ENCODE data around the gene BRD7. TPM values are rescaled to one million over a fixed set of nuclear protein-coding genes. Genes with fewer than 3 reads are reported as not detected.

Gene BRD7
- total and polyA plus RNA-seq, 10 of the 15 experiments (the other 5 are each of a cell fraction or from before 2014, with no cell fraction given) = 16.9 to 74.7 (median 52.0) TPM

- in situ Hi-C loops (cut with MboI) = no loop called here
- no peaks in the 10 kb centered on the region; a peak in 1 of 4 replicates for H3K27me3 ChIP-seq (replicated peaks in 1 of 2; ENCODE audit: control insufficient read depth in 2 of 2, insufficient read depth in 2 of 2, low read length in 1 of 2)
- ChIA-PET POLR2A (no interaction called here), RAD21 (ENCODE audit: unreplicated experiment) (no interaction called here), SMC1A (ENCODE audit: uncharacterized antibody, unreplicated experiment) (no interaction called here), CTCF (no interaction called here)
- H3K79me2 ChIP-seq (ENCODE audit: control insufficient read depth, insufficient read depth, low read length) = no peaks in the 10 kb centered on the region
- 46% methylated on average over 9 of the region's 9 CpGs for WGBS (ENCODE audit: insufficient coverage, insufficient replicate concordance, low lambda C conversion rate, missing lambda C conversion rate)
- H3K4me3 ChIP-seq = no peak overlapping the region
- H3K9ac ChIP-seq (ENCODE audit: control insufficient read depth, insufficient read depth, low read length) = no peak overlapping the region
- no peak overlapping the region for H3K27ac ChIP-seq (ENCODE audit: control insufficient read depth, insufficient read depth)
- no peak overlapping the region for H3K4me2 ChIP-seq (ENCODE audit: control insufficient read depth, insufficient read depth)
- ATAC-seq (no peak), DNase-seq (ENCODE audit: low read depth, low spot score) (no peak), FAIRE-seq (no peak)
- intact Hi-C loops (cut with micrococcal nuclease; ENCODE audit: unreplicated experiment) = no loop called here
- H3K36me3 ChIP-seq (ENCODE audit: control insufficient read depth in 2 of 2, insufficient read depth in 2 of 2, low read length in 1 of 2) = no peaks in the 10 kb centered on the region
- H4K20me1 ChIP-seq (ENCODE audit: control insufficient read depth, insufficient read depth) = no peaks in the 10 kb centered on the region
- TF ChIP-seq PAX8 (IDR thresholded peaks at IDR 0.05) = no peak
- no TSS peak for BruUV-seq (replicated peaks)
- H3K4me1 ChIP-seq (ENCODE audit: control insufficient read depth, insufficient read depth, low read length) = no peaks in the 10 kb centered on the region
- H2AFZ ChIP-seq (ENCODE audit: control insufficient read depth, low read depth, low read length) = no peak overlapping the region
- H3K9me3 ChIP-seq (replicated peaks; ENCODE audit: control insufficient read depth, insufficient read depth, low read length) = no peaks in the 10 kb centered on the region
These were observed 33.6 kb upstream of the BRD7 start for GRCh38 chr16:50402298-50402895.

- no peaks in the 10 kb centered on the region for H4K20me1 ChIP-seq (ENCODE audit: control insufficient read depth, insufficient read depth)
- TF ChIP-seq PRDM15 (CRISPR knock-in tag; IDR thresholded peaks at IDR 0.05) (no peak), TCF3 (IDR thresholded peaks at IDR 0.05; ENCODE audit: borderline replicate concordance, insufficient read depth, low read depth, low read length) (no peak), EGR1 (IDR thresholded peaks at IDR 0.05; ENCODE audit: borderline replicate concordance in 1 of 2, low read depth in 2 of 2, low read length in 2 of 2) (no peak), RAD21 (IDR thresholded peaks at IDR 0.05; ENCODE audit: insufficient read depth, low read depth, low read length) (no peak), SREBF2 (IDR thresholded peaks at IDR 0.05; ENCODE audit: low read length) (no peak), DPF2 (IDR thresholded peaks at IDR 0.05) (no peak), CBX5 (IDR thresholded peaks at IDR 0.05; ENCODE audit: low read depth) (no peak), HSF1 (IDR thresholded peaks at IDR 0.05; ENCODE audit: low read depth, low read length) (no peak), STAT1 (conservative IDR thresholded peaks at IDR 0.05) (no peak), RB1 (IDR thresholded peaks at IDR 0.05; ENCODE audit: borderline replicate concordance) (no peak)
- CTCF ChIA-PET = no interaction called here
These were observed 32.6 kb upstream of the BRD7 start for GRCh38 chr16:50401355-50401754.

More at GRCh38 chr16:50401355-50401754, 32.6 kb upstream of the BRD7 start:
- H2AFZ ChIP-seq (ENCODE audit: control insufficient read depth, low read depth, low read length) = no peak overlapping the region
- H3K27ac ChIP-seq (ENCODE audit: control insufficient read depth, insufficient read depth) = no peak overlapping the region
- intact Hi-C loops (cut with micrococcal nuclease; ENCODE audit: unreplicated experiment) = no loop called here
- FAIRE-seq (no peak), DNase-seq (ENCODE audit: low read depth, low spot score) (no peak), ATAC-seq (no peak)
- no peak overlapping the region for H3K9ac ChIP-seq (ENCODE audit: control insufficient read depth, insufficient read depth, low read length)
- no peaks in the 10 kb centered on the region; a peak in 1 of 4 replicates for H3K27me3 ChIP-seq (replicated peaks in 1 of 2; ENCODE audit: control insufficient read depth in 2 of 2, insufficient read depth in 2 of 2, low read length in 1 of 2)
- SMC1A ChIA-PET (ENCODE audit: uncharacterized antibody, unreplicated experiment) = no interaction called here
- POLR2A ChIA-PET = no interaction called here
- H3K4me3 ChIP-seq = no peak overlapping the region
- no peak overlapping the region for H3K4me2 ChIP-seq (ENCODE audit: control insufficient read depth, insufficient read depth)
- RAD21 ChIA-PET (ENCODE audit: unreplicated experiment) = no interaction called here
- H3K36me3 ChIP-seq (ENCODE audit: control insufficient read depth in 2 of 2, insufficient read depth in 2 of 2, low read length in 1 of 2) = no peaks in the 10 kb centered on the region
- H3K79me2 ChIP-seq (ENCODE audit: control insufficient read depth, insufficient read depth, low read length) = no peaks in the 10 kb centered on the region
- WGBS (ENCODE audit: insufficient coverage, insufficient replicate concordance, low lambda C conversion rate, missing lambda C conversion rate) = 62% methylated on average over 5 of the region's 5 CpGs
- no peaks in the 10 kb centered on the region for H3K4me1 ChIP-seq (ENCODE audit: control insufficient read depth, insufficient read depth, low read length)
- H3K9me3 ChIP-seq (replicated peaks; ENCODE audit: control insufficient read depth, insufficient read depth, low read length) = no peaks in the 10 kb centered on the region
- no TSS peak for BruUV-seq (replicated peaks)
- in situ Hi-C loops (cut with MboI) = no loop called here

All from GM12878 (cell line).